ENCODE measurements around the gene OSBPL2. TPM values are rescaled to one million over a fixed set of nuclear protein-coding genes. Genes with fewer than 3 reads are reported as not detected.

The OSBPL2 gene
- total and polyA plus RNA-seq, 2 experiments from 2014 or later, result 22.2 to 27.9 TPM

- in situ Hi-C loops (cut with MboI), result no loop called here
These were observed 98.6 kb downstream of the OSBPL2 start for GRCh38 chr20:62336775-62337557.

GRCh38 chr20:62337558-62338293 is 99.4 kb downstream of the OSBPL2 start:
- H3K27ac ChIP-seq, result no peak overlapping the region
- no peak overlapping the region for H2AFZ ChIP-seq
- H3K79me2 ChIP-seq (ENCODE audit: insufficient read depth), result no peaks in the 10 kb centered on the region
- TF ChIP-seq EZH2phosphoT487 (IDR thresholded peaks at IDR 0.05; ENCODE audit: insufficient read depth, low read depth) (no peak), EZH2 (IDR thresholded peaks at IDR 0.05; ENCODE audit: insufficient read depth, poor library complexity, severe bottlenecking) (no peak)
- H3K9me3 ChIP-seq (ENCODE audit: low read depth), result no peaks in the 10 kb centered on the region
- WGBS, 2 experiments (ENCODE audit: low coverage in 1 of 2, low lambda C conversion rate in 2 of 2, missing lambda C conversion rate in 2 of 2), result 80 to 83% methylated on average over 31 to 34 of the region's 34 CpGs
- no peak overlapping the region for H3K4me3 ChIP-seq
- no peak overlapping the region for H3K4me2 ChIP-seq (ENCODE audit: unreplicated experiment)
- H3K27me3 ChIP-seq (replicated peaks; ENCODE audit: insufficient read depth), result no peaks in the 10 kb centered on the region
- no peak for DNase-seq
- no peaks in the 10 kb centered on the region for H4K20me1 ChIP-seq (ENCODE audit: insufficient read depth)
- H3K4me1 ChIP-seq (ENCODE audit: insufficient read depth), result no peaks in the 10 kb centered on the region
- H3K9ac ChIP-seq, result no peak overlapping the region
- H3F3A ChIP-seq (ENCODE audit: insufficient read depth), result no peaks in the 10 kb centered on the region
- in situ Hi-C loops (cut with MboI), result no loop called here
- no peaks in the 10 kb centered on the region for H3K36me3 ChIP-seq (ENCODE audit: low read depth)
- no peaks in the 10 kb centered on the region for H3K9me2 ChIP-seq (ENCODE audit: insufficient read depth)

More at GRCh38 chr20:62336775-62337557, 98.6 kb downstream of the OSBPL2 start:
- no peaks in the 10 kb centered on the region for H3K9me2 ChIP-seq (ENCODE audit: insufficient read depth)
- no peaks in the 10 kb centered on the region for H3K36me3 ChIP-seq (ENCODE audit: low read depth)
- no peaks in the 10 kb centered on the region for H3F3A ChIP-seq (ENCODE audit: insufficient read depth)
- no peaks in the 10 kb centered on the region for H3K27me3 ChIP-seq (replicated peaks; ENCODE audit: insufficient read depth)
- no peaks in the 10 kb centered on the region for H3K9me3 ChIP-seq (ENCODE audit: low read depth)
- H3K9ac ChIP-seq, result no peak overlapping the region
- no peak for TF ChIP-seq EZH2phosphoT487 (IDR thresholded peaks at IDR 0.05; ENCODE audit: insufficient read depth, low read depth)
- TF ChIP-seq EZH2 (IDR thresholded peaks at IDR 0.05; ENCODE audit: insufficient read depth, poor library complexity, severe bottlenecking), result no peak
- WGBS, 2 experiments (ENCODE audit: low coverage in 1 of 2, low lambda C conversion rate in 2 of 2, missing lambda C conversion rate in 2 of 2), result 88 to 89% methylated on average over 48 to 51 of the region's 53 CpGs
- DNase-seq, result no peak
- H2AFZ ChIP-seq, result no peak overlapping the region
- H3K27ac ChIP-seq, result no peak overlapping the region
- no peaks in the 10 kb centered on the region for H4K20me1 ChIP-seq (ENCODE audit: insufficient read depth)
- no peak overlapping the region for H3K4me2 ChIP-seq (ENCODE audit: unreplicated experiment)
- H3K4me1 ChIP-seq (ENCODE audit: insufficient read depth), result no peaks in the 10 kb centered on the region
- H3K4me3 ChIP-seq, result no peak overlapping the region
- H3K79me2 ChIP-seq (ENCODE audit: insufficient read depth), result no peaks in the 10 kb centered on the region

GRCh38 chr20:62338294-62338620 is 99.9 kb downstream of the OSBPL2 start:
- H2AFZ ChIP-seq, result no peak overlapping the region
- no peaks in the 10 kb centered on the region for H3K4me1 ChIP-seq (ENCODE audit: insufficient read depth)
- H3K4me3 ChIP-seq, result no peak overlapping the region
- no peaks in the 10 kb centered on the region for H3K79me2 ChIP-seq (ENCODE audit: insufficient read depth)
- no peaks in the 10 kb centered on the region for H3K27me3 ChIP-seq (replicated peaks; ENCODE audit: insufficient read depth)
- WGBS, 2 experiments (ENCODE audit: low coverage in 1 of 2, low lambda C conversion rate in 2 of 2, missing lambda C conversion rate in 2 of 2), result 93 to 95% methylated on average over 13 of the region's 16 CpGs
- H3K9me3 ChIP-seq (ENCODE audit: low read depth), result no peaks in the 10 kb centered on the region
- H3F3A ChIP-seq (ENCODE audit: insufficient read depth), result no peaks in the 10 kb centered on the region
- no peaks in the 10 kb centered on the region for H4K20me1 ChIP-seq (ENCODE audit: insufficient read depth)
- TF ChIP-seq EZH2 (IDR thresholded peaks at IDR 0.05; ENCODE audit: insufficient read depth, poor library complexity, severe bottlenecking) (no peak), EZH2phosphoT487 (IDR thresholded peaks at IDR 0.05; ENCODE audit: insufficient read depth, low read depth) (no peak)
- in situ Hi-C loops (cut with MboI), result no loop called here
- DNase-seq, result no peak
- no peaks in the 10 kb centered on the region for H3K9me2 ChIP-seq (ENCODE audit: insufficient read depth)
- no peak overlapping the region for H3K27ac ChIP-seq
- H3K4me2 ChIP-seq (ENCODE audit: unreplicated experiment), result no peak overlapping the region
- no peak overlapping the region for H3K9ac ChIP-seq
- no peaks in the 10 kb centered on the region for H3K36me3 ChIP-seq (ENCODE audit: low read depth)

- Histone ChIP-seq H2AFZ (no peak overlapping the region), H3K9me2 (ENCODE audit: insufficient read depth) (no peaks in the 10 kb centered on the region), H3K9me3 (ENCODE audit: low read depth) (no peaks in the 10 kb centered on the region), H3K4me3 (no peak overlapping the region), H3F3A (ENCODE audit: insufficient read depth) (no peaks in the 10 kb centered on the region), H3K79me2 (ENCODE audit: insufficient read depth) (no peaks in the 10 kb centered on the region), H3K9ac (no peak overlapping the region), H3K27me3 (replicated peaks; ENCODE audit: insufficient read depth) (no peaks in the 10 kb centered on the region), H3K4me1 (ENCODE audit: insufficient read depth) (no peaks in the 10 kb centered on the region), H3K27ac (no peak overlapping the region), H4K20me1 (ENCODE audit: insufficient read depth) (no peaks in the 10 kb centered on the region), H3K36me3 (ENCODE audit: low read depth) (no peaks in the 10 kb centered on the region), H3K4me2 (ENCODE audit: unreplicated experiment) (no peak overlapping the region)
- 63 to 66% methylated on average over 14 of the region's 14 CpGs for WGBS, 2 experiments (ENCODE audit: low coverage in 1 of 2, low lambda C conversion rate in 2 of 2, missing lambda C conversion rate in 2 of 2)
- in situ Hi-C loops (cut with MboI), result no loop called here
- DNase-seq, result no peak
- TF ChIP-seq EZH2phosphoT487 (IDR thresholded peaks at IDR 0.05; ENCODE audit: insufficient read depth, low read depth) (no peak), EZH2 (IDR thresholded peaks at IDR 0.05; ENCODE audit: insufficient read depth, poor library complexity, severe bottlenecking) (no peak)
These were observed 101.3 kb downstream of the OSBPL2 start for GRCh38 chr20:62339647-62340062.
